Esophagus mucosa (tissue), 1 donor: ENCODE data around the gene DMPK. TPM values are rescaled to one million over a fixed set of nuclear protein-coding genes. Genes with fewer than 3 reads are reported as not detected.

Experiments used
- ATAC-seq: fragments of 200-7000 bp; cut with Tn5 transposase; one replicate; pipeline ENCODE4 v1.9.1; 2020
- total RNA-seq: library from RNA; stranded (reverse); gene quantifications from one replicate; pipeline ENCODE4 v1.2.4, GENCODE V29; 2023
- donor health status: DM: yes; HTN: yes; CAD: no.

DMPK gene
- total RNA-seq = 15.5 TPM

GRCh38 chr19:45782162-45782691 lies at the start of gene DMPK:
TSS of gene DMPK (minus strand) at chr19:45782490. CDS start at chr19:45782352, 138 bp downstream.
- no peak for ATAC-seq

DNA sequence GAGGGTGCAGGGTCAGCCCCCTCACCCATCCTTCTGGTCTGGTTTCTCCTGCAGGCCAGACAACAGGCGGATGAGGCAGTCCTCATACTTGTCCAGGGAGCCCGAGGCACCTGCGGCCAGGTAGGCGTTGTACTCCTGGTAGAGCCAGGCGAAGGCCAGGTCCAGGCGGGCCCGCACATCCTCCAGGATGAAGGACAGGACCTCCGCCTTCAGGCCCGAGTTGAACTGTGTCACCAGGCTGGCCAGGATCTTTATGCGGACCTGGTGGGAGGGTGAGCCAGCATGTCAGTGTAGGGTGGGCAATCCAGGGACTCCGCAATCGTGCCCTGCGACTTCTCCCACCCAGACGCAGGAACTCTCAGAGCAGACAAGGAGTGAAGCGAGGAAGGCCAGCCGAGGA lies 46.7 kb upstream of the DMPK start:
- no peak for ATAC-seq

DNA sequence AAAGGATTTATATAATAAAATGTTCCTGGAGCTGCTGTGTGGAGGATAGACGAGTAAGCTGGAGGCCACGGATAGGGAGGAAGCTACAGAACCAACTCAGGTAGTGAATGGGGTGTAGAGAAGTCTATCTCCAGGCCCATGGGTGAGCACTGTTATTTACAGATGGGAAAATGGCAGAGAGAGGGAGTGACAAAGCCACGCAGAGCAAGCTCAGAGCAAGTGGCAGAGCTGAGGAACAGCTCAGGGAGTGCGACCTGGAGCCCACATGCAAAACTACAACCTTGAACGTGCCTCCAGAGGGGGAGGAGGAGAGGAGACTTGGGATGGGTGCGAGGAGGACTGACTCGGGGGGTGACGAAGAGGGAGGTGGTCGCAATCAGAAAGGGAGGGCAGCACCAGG lies 46.2 kb upstream of the DMPK start:
- ATAC-seq = no peak

GRCh38 chr19:45827459-45828093 lies 45.3 kb upstream of the DMPK start:
- no peak for ATAC-seq

GRCh38 chr19:45826934-45827333 lies 44.6 kb upstream of the DMPK start:
- no peak for ATAC-seq

DNA sequence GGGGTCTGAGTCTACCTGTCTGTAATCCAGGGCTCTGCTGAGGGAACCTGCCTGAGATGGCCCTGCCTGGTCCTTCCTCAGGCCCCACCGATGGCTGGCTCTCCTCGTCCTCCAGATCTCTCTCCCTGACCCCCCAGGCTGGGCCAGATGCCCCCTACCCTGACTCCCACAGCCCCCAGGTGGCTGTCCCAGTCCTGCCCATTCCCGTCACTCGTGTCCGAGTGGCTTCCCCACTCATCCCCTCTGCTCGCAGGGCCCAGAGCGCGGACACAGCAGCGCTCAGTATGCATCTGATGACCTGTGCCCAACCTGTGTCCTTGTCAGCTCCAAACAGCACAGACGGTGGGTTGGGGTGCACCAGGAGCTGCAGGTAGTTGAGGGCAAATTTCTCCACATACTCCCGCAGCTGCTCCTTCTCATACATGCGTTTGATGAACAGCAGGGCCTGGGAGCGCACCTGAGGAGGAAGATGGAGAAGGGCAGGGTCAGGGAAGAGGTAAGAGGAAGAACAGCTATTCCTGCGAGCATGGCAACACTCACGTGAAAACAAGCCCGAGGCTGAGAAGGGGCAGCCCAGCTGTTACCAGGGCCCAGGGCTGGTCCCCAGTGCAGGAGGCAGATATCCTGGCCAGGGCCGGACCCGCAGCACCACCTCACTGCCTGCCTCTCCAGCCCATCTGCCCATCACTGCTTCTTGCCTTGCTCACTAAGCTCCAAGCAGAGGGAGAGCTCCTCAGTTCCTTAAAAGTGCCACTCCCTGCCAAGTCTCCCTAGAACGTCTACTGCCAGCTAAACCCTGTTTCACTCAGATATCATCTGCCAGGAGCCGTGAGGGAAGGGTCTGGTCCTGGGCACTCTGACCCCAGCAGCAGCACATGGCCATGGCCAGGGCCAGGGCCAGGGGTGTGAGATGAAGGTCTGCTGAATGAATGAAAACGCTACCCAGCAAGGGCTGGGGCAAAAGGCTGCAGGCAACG lies 43.9 kb upstream of the DMPK start:
- no peak for ATAC-seq

DNA sequence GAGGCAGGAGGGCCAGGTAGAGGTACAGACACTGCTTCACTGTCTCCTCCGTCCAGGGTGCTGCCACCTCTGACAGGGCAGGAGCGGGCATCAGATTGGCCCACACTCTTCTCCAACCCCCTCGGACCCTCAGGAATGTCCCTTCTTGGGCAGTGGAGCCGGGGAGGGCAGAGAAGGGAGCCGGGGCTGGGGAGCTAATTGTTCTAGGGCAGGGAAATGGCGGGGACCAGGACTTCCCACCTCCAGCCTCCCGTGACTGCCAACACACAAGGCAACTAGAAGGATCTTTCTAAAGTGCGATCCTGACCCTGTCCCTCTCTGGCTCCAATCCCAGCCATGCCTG lies 42.9 kb upstream of the DMPK start:
- no peak for ATAC-seq

- no peak for ATAC-seq
Observed at GRCh38 chr19:45824531-45825262, 42.4 kb upstream of the DMPK start.

DNA sequence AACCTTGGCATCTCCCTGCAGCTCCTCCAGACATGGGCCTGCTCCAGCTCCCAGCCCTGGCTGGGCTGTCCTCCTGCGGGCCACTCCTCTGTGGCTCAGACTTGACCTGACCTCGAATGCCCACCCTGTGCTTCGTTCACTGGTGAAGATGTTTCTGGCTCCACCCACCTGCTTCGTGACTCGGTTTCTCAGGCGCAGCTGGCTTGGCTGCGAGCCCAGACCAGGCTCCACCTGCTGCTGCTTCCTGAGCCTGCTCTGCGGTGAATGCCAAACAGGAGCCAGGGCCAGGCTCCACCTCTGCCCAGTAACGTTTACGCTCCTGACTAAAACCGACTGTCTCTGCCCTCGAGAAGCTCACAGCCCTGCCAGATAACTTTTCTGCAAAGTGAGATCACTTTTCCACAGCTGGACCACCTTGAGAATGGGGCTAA lies 41.8 kb upstream of the DMPK start:
- peak; percentile 61 for ATAC-seq

- no peak for ATAC-seq
Observed at GRCh38 chr19:45823182-45823581, 40.9 kb upstream of the DMPK start.

- no peak for ATAC-seq
Observed at GRCh38 chr19:45822716-45823115, 40.4 kb upstream of the DMPK start.

DNA sequence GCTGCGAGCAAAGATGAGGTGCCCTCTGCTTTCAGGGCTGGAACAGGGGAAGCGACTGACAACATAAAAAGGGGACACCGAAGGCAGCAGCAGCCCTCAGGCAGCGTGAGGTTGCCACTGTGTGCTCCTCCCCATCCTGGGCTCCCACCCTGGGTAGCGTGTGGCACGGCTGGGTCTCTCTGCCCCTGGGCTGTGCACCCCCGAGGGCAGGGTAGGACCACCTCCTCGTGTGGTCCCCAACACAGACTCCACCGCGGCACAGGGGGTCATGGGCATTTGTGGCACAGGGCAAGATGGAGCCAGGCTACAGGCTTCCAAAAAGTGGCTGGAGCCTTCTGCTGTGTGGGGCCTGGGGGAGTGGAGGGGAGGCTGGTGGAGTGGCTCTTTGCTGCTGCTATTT lies 39.3 kb upstream of the DMPK start:
- ATAC-seq = no peak

GRCh38 chr19:45821103-45821521 lies 38.8 kb upstream of the DMPK start:
- no peak for ATAC-seq

GRCh38 chr19:45820413-45821102 lies 38.3 kb upstream of the DMPK start:
- no peak for ATAC-seq

DNA sequence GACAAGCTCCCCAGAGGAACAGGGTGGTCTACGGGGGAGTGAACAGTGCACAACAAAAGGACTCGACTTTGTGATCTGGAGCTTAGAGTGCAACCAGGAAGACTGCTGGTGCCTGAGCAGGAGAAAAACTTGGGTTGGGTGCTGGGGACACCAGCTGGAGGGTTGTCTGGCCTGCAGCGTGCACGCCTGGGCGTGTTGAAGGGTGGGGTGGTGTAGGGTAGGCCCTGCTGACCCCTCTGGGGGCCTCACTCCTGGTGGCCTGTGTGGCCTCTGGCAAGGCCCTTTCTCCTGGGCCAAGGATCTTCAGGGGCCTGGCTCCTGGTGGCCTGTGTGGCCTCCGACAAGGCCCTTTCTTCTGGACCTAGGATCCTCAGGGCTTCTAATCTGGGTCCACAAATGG lies 37.5 kb upstream of the DMPK start:
- no peak for ATAC-seq

- peak; percentile 23 for ATAC-seq
Observed at GRCh38 chr19:45817725-45818301, 35.5 kb upstream of the DMPK start.

GRCh38 chr19:45817010-45817724 lies 34.9 kb upstream of the DMPK start:
- peak; percentile 78 for ATAC-seq

DNA sequence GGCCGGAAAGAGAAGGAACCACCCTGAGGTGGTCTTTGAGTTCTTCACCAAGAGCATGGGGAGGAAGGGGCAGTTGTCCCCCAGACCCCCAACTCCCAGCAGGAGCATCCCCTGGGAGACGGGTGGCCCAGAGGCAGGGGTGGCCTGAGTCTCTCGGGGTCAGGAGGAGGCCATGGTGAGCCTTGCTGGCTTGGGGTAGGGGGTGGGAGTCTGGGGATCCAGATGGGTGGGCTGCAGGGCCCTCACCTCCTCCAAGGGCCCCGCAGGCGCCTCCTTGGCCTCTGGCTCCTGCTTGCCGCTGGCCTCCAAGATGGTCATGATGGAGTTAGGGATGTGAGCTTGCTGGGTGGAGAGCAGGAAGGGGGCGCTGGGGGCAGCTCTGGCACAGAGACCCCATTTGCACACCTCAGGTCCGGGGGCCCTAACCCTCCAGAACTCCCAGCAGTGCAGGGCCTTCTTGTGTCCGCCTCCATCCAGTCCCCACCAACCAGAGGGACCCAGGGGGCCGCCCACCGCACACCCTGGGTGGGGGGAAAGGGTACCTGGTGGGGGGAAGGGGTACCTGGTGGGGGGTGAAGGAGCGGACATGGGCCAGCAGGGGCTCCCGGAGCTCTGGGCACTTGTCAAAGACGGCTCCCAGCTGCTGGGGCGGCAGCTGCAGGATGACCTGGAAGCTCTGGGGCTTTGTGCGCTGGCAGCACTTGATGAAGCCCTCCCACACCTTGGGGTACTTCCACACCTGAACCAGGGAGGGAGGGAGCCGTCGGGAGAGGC lies 34.1 kb upstream of the DMPK start:
- no peak for ATAC-seq

GRCh38 chr19:45815481-45816216 lies 33.4 kb upstream of the DMPK start:
- ATAC-seq = no peak
